ENCODE data around the gene ATP11A. TPM values are rescaled to one million over a fixed set of nuclear protein-coding genes. Genes with fewer than 3 reads are reported as not detected.

ATP11A gene
- total and polyA plus RNA-seq, 2 donors (not counting 3 experiments of a cell fraction or from before 2014, with no cell fraction given): 16.5 to 88.1 TPM

DNA sequence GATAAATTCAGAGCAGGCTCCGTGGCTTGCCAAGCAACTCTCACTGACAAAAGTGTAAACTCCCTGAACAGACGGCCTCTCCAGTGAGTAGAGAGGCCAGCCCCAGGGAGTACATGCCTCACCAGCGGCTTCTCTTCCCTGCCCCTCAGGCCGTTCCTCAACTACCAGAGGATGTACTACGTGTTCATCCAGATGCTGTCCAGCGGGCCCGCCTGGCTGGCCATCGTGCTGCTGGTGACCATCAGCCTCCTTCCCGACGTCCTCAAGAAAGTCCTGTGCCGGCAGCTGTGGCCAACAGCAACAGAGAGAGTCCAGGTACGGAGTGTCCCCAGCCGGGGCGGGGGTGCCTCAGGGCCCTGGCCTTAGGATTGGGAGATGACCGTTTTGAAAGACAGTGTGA, 185.8 kb downstream of the ATP11A start:
- Histone ChIP-seq H4K20me1 (replicated peaks; ENCODE audit: control insufficient read depth, extremely low read depth, insufficient read depth, low read length) (no peaks in the 10 kb centered on the region), H3K9ac (replicated peaks; ENCODE audit: extremely low read depth, insufficient read depth, low read length) (no peak overlapping the region), H3K36me3 (ENCODE audit: control insufficient read depth in 2 of 2, extremely low read depth in 1 of 2, insufficient read depth in 2 of 2, low read length in 2 of 2) (peaks cover 2 to 13% of the 10 kb centered on the region in 2 experiments), H3K27ac (ENCODE audit: insufficient read depth, low read depth, low read length) (no peak overlapping the region), H3K9me3 (replicated peaks; ENCODE audit: control insufficient read depth, insufficient read depth, low read length) (no peaks in the 10 kb centered on the region), H3K4me3 (replicated peaks in 1 of 3; ENCODE audit: insufficient read depth in 1 of 3, low read depth in 1 of 3, low read length in 3 of 3) (no peak overlapping the region), H3K4me2 (ENCODE audit: insufficient read depth, low read length) (no peak overlapping the region), H3K79me2 (ENCODE audit: control insufficient read depth, insufficient read depth, low read length) (no peaks in the 10 kb centered on the region), H3K27me3 (ENCODE audit: control insufficient read depth in 2 of 2, insufficient read depth in 2 of 2, low read length in 2 of 2) (no peaks in the 10 kb centered on the region), H2AFZ (ENCODE audit: low read depth, low read length) (no peak overlapping the region), H3K4me1 (ENCODE audit: control insufficient read depth, extremely low read depth, insufficient read depth, low read length) (no peaks in the 10 kb centered on the region), H3K9me1 (replicated peaks; ENCODE audit: control insufficient read depth, extremely low read depth, insufficient read depth, low read length) (no peaks in the 10 kb centered on the region)
- intact Hi-C loops (cut with micrococcal nuclease): loop anchor here (2.0 kb wide), 1 partner anchor 269 kb away; no protein-coding TSS in a partner anchor
- DNase-seq (ENCODE audit: low read depth, low spot score): no peak
- TF ChIP-seq MAX (IDR thresholded peaks at IDR 0.05; ENCODE audit: insufficient read depth, insufficient read length): no peak
- no peak for TF ChIP-seq JUN (IDR thresholded peaks at IDR 0.05; ENCODE audit: borderline replicate concordance, insufficient read depth, insufficient read length, low read depth)
- no peak for TF ChIP-seq POLR2AphosphoS5 (IDR thresholded peaks at IDR 0.05; ENCODE audit: insufficient read depth, low read depth, low read length)
- POLR2A ChIA-PET: no interaction called here
- BruUV-seq (replicated peaks): no TSS peak
- dilution Hi-C loops (cut with MboI; ENCODE audit: extremely low pct_ligation_motif_present, low sequenced_read_pairs): no loop called here
- CTCF ChIA-PET: no interaction called here
- FAIRE-seq: no peak

GRCh38 chr13:112876305-112877000, 186.6 kb downstream of the ATP11A start:
- H3K9me3 ChIP-seq (replicated peaks; ENCODE audit: control insufficient read depth, insufficient read depth, low read length): no peaks in the 10 kb centered on the region
- peaks cover 2 to 17% of the 10 kb centered on the region in 2 experiments for H3K36me3 ChIP-seq (ENCODE audit: control insufficient read depth in 2 of 2, extremely low read depth in 1 of 2, insufficient read depth in 2 of 2, low read length in 2 of 2)
- no peak overlapping the region for H2AFZ ChIP-seq (ENCODE audit: low read depth, low read length)
- TF ChIP-seq JUN (IDR thresholded peaks at IDR 0.05; ENCODE audit: borderline replicate concordance, insufficient read depth, insufficient read length, low read depth) (no peak), MAX (IDR thresholded peaks at IDR 0.05; ENCODE audit: insufficient read depth, insufficient read length) (no peak), FOS (IDR thresholded peaks at IDR 0.05; ENCODE audit: borderline replicate concordance, insufficient read depth, low read length) (no peak), EZH2 (IDR thresholded peaks at IDR 0.05; ENCODE audit: borderline replicate concordance, low read depth, low read length, severe bottlenecking) (no peak), GATA2 (IDR thresholded peaks at IDR 0.05; ENCODE audit: insufficient read depth, insufficient read length, low read depth, low read length) (no peak), MYC (IDR thresholded peaks at IDR 0.05; ENCODE audit: low read depth, low read length) (no peak), POLR2A (IDR thresholded peaks at IDR 0.05; ENCODE audit: low read depth, low read length) (no peak), POLR2AphosphoS5 (IDR thresholded peaks at IDR 0.05; ENCODE audit: insufficient read depth, low read depth, low read length) (no peak)
- TF ChIP-seq, protein P1, sequence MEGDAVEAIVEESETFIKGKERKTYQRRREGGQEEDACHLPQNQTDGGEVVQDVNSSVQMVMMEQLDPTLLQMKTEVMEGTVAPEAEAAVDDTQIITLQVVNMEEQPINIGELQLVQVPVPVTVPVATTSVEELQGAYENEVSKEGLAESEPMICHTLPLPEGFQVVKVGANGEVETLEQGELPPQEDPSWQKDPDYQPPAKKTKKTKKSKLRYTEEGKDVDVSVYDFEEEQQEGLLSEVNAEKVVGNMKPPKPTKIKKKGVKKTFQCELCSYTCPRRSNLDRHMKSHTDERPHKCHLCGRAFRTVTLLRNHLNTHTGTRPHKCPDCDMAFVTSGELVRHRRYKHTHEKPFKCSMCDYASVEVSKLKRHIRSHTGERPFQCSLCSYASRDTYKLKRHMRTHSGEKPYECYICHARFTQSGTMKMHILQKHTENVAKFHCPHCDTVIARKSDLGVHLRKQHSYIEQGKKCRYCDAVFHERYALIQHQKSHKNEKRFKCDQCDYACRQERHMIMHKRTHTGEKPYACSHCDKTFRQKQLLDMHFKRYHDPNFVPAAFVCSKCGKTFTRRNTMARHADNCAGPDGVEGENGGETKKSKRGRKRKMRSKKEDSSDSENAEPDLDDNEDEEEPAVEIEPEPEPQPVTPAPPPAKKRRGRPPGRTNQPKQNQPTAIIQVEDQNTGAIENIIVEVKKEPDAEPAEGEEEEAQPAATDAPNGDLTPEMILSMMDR (IDR thresholded peaks at IDR 0.05; ENCODE audit: extremely low read depth in 1 of 2, insufficient read depth in 1 of 2, low read depth in 1 of 2, low read length in 2 of 2): no peak
- no peaks in the 10 kb centered on the region for H3K27me3 ChIP-seq (ENCODE audit: control insufficient read depth in 2 of 2, insufficient read depth in 2 of 2, low read length in 2 of 2)
- no peaks in the 10 kb centered on the region for H4K20me1 ChIP-seq (replicated peaks; ENCODE audit: control insufficient read depth, extremely low read depth, insufficient read depth, low read length)
- no peak overlapping the region for H3K4me3 ChIP-seq (replicated peaks in 1 of 3; ENCODE audit: insufficient read depth in 1 of 3, low read depth in 1 of 3, low read length in 3 of 3)
- CTCF ChIA-PET: no interaction called here
- no TSS peak for BruUV-seq (replicated peaks)
- H3K79me2 ChIP-seq (ENCODE audit: control insufficient read depth, insufficient read depth, low read length): no peaks in the 10 kb centered on the region
- no peaks in the 10 kb centered on the region for H3K4me1 ChIP-seq (ENCODE audit: control insufficient read depth, extremely low read depth, insufficient read depth, low read length)
- no peaks in the 10 kb centered on the region for H3K9me1 ChIP-seq (replicated peaks; ENCODE audit: control insufficient read depth, extremely low read depth, insufficient read depth, low read length)
- H3K27ac ChIP-seq (ENCODE audit: insufficient read depth, low read depth, low read length): no peak overlapping the region
- FAIRE-seq (no peak), DNase-seq (ENCODE audit: low read depth, low spot score) (no peak)
- intact Hi-C loops (cut with micrococcal nuclease) (no loop called here), dilution Hi-C loops (cut with MboI; ENCODE audit: extremely low pct_ligation_motif_present, low sequenced_read_pairs) (no loop called here)
- no peak overlapping the region for H3K4me2 ChIP-seq (ENCODE audit: insufficient read depth, low read length)
- POLR2A ChIA-PET: no interaction called here
- H3K9ac ChIP-seq (replicated peaks; ENCODE audit: extremely low read depth, insufficient read depth, low read length): no peak overlapping the region

All from endothelial cell of umbilical vein (primary cell).